CD14-positive monocyte (primary cell): Measurements from ENCODE around the gene C17orf67. TPM values are rescaled to one million over a fixed set of nuclear protein-coding genes. Genes with fewer than 3 reads are reported as not detected.

Experiments used
- DNase-seq, 3 donors: peaks; one replicate each; pipeline ENCODE4 v3.0.0-alpha.2; 2011 to 2022
- H2AFZ ChIP-seq: 2 replicates; pipeline ENCODE4 v1.6.0; 2012; ENCODE audit warnings: mild to moderate bottlenecking, low read depth, low read length, inconsistent platforms; ENCODE audit not compliant: insufficient read depth, poor library complexity, severe bottlenecking
- H3K27ac ChIP-seq, 2 donors: 1 replicate in 1 of 2; 2 replicates in 1 of 2; pipeline ENCODE4 v1.5.1; 2012 to 2013; ENCODE audit warnings: low read length in 2 of 2, control low read depth in 1 of 2, inconsistent platforms in 1 of 2, low read depth in 1 of 2, mild to moderate bottlenecking in 1 of 2
- H3K27me3 ChIP-seq, 2 donors: one replicate each; pipeline versions ENCODE4 v1.6.0 to v1.6.1; 2011 to 2013; ENCODE audit warnings: low read length in 2 of 2; ENCODE audit not compliant: control insufficient read depth in 2 of 2, insufficient read depth in 2 of 2
- H3K36me3 ChIP-seq, 2 donors: replicated peaks in 1 of 2; 1 replicate in 1 of 2; 2 replicates in 1 of 2; pipeline versions ENCODE4 v1.5.1 to v1.6.1; 2012 to 2013; ENCODE audit warnings: low read length in 2 of 2, control low read depth in 1 of 2, inconsistent platforms in 1 of 2, mild to moderate bottlenecking in 1 of 2; ENCODE audit not compliant: insufficient read depth in 2 of 2, control insufficient read depth in 1 of 2
- H3K4me1 ChIP-seq, 2 donors: 1 replicate in 1 of 2; 2 replicates in 1 of 2; pipeline versions ENCODE4 v1.5.1 to v1.6.1; 2012 to 2013; ENCODE audit warnings: low read length in 2 of 2, control low read depth in 1 of 2, inconsistent platforms in 1 of 2, mild to moderate bottlenecking in 1 of 2, moderate library complexity in 1 of 2; ENCODE audit not compliant: insufficient read depth in 2 of 2, control insufficient read depth in 1 of 2
- H3K4me2 ChIP-seq: replicated peaks from 2 replicates; pipeline ENCODE3; 2012; ENCODE audit warnings: low read length, moderate library complexity, mild to moderate bottlenecking; ENCODE audit not compliant: poor library complexity, severe bottlenecking; ENCODE audit errors: extremely low read depth
- H3K4me3 ChIP-seq, 3 experiments: fragments of 200-600 bp in 1 of 3; sonication (generic) in 1 of 3; replicated peaks in 1 of 3; 1 replicate in 2 of 3; 2 replicates in 1 of 3; pipeline ENCODE4 v1.5.1; 2011 to 2013; ENCODE audit warnings: low read length in 3 of 3, mild to moderate bottlenecking in 3 of 3, control low read depth in 2 of 3, low read depth in 2 of 3, inconsistent platforms in 1 of 3, moderate library complexity in 1 of 3
- H3K79me2 ChIP-seq: 2 replicates; pipeline ENCODE4 v1.6.0; 2012; ENCODE audit warnings: mild to moderate bottlenecking, control low read depth, inconsistent platforms, low read length, moderate library complexity; ENCODE audit not compliant: insufficient read depth
- H3K9ac ChIP-seq: 2 replicates; pipeline ENCODE4 v1.6.0; 2017; ENCODE audit warnings: low read length, mild to moderate bottlenecking; ENCODE audit not compliant: insufficient read depth, poor library complexity, severe bottlenecking
- H3K9me3 ChIP-seq, 2 donors: replicated peaks in 1 of 2; 1 replicate in 1 of 2; 2 replicates in 1 of 2; pipeline versions ENCODE4 v1.5.1 to v1.6.1; 2012 to 2013; ENCODE audit warnings: low read length in 2 of 2, control low read depth in 1 of 2; ENCODE audit not compliant: control insufficient read depth in 1 of 2, insufficient read depth in 1 of 2
- H4K20me1 ChIP-seq: 2 replicates; pipeline ENCODE4 v1.6.0; 2012; ENCODE audit warnings: mild to moderate bottlenecking, low read length, control low read depth, moderate library complexity; ENCODE audit not compliant: insufficient read depth
- H3K27ac Mint-ChIP-seq, 7 donors: one replicate each; pipeline ENCODE4 v1.8.0; 2020; ENCODE audit warnings: mild to moderate bottlenecking in 7 of 7, mixed read lengths in 7 of 7, moderate library complexity in 6 of 7, inconsistent platforms in 2 of 7
- H3K27me3 Mint-ChIP-seq, 3 donors: one replicate each; pipeline ENCODE4 v1.8.0; 2021 to 2022; ENCODE audit warnings: low read depth in 3 of 3, mild to moderate bottlenecking in 3 of 3, mixed read lengths in 3 of 3, moderate library complexity in 3 of 3, inconsistent platforms in 1 of 3
- H3K36me3 Mint-ChIP-seq, 2 donors: one replicate each; pipeline ENCODE4 v1.8.0; 2020; ENCODE audit warnings: mixed read lengths in 2 of 2, inconsistent platforms in 1 of 2, mild to moderate bottlenecking in 1 of 2
- H3K4me1 Mint-ChIP-seq: one replicate; pipeline ENCODE4 v1.8.0; 2020; ENCODE audit warnings: mild to moderate bottlenecking, mixed read lengths
- H3K4me3 Mint-ChIP-seq, 2 donors: one replicate each; pipeline ENCODE4 v1.8.0; 2020; ENCODE audit warnings: mild to moderate bottlenecking in 2 of 2, mixed read lengths in 2 of 2, moderate library complexity in 1 of 2
- H3K9me3 Mint-ChIP-seq, 7 donors: one replicate each; pipeline ENCODE4 v1.8.0; 2020 to 2022; ENCODE audit warnings: mixed read lengths in 7 of 7, mild to moderate bottlenecking in 6 of 7, moderate library complexity in 6 of 7, inconsistent platforms in 2 of 7
- CTCF ChIP-seq: fragments of 200-600 bp; IDR thresholded peaks from one replicate; pipeline ENCODE4 v1.8.0; 2022; ENCODE audit warnings: antibody characterized with exemption, mild to moderate bottlenecking
- WGBS: methylation state at CpG from one replicate; pipeline ENCODE4 v1.1.5; 2013; ENCODE audit warnings: missing lambda C conversion rate; ENCODE audit not compliant: insufficient coverage; 5-methylcytosine and 5-hydroxymethylcytosine counted together
- intact Hi-C, 2 donors: fragments of 100-400 bp; cut with micrococcal nuclease; formaldehyde crosslinking; loops; one replicate each; pipeline versions ENCODE4 v1.15.0 to v1.15.1; 2023
- polyA plus RNA-seq, 3 donors: library from polyadenylated mRNA; depleted of rRNA in 1 of 3; unstranded in 2 of 3; stranded (reverse) in 1 of 3; fragments of 300-500 nt in 2 of 3; fragments of >200 nt in 1 of 3; fragmentation: Illumina TruSeq in 2 of 3; gene quantifications; 1 replicate in 2 of 3; 2 replicates in 1 of 3; pipeline ENCODE4 v1.2.3, GENCODE V29; 2012 to 2021

The C17orf67 gene
- polyA plus RNA-seq, 3 donors, result 0.56 to 0.57 (median 0.56) TPM

DNA sequence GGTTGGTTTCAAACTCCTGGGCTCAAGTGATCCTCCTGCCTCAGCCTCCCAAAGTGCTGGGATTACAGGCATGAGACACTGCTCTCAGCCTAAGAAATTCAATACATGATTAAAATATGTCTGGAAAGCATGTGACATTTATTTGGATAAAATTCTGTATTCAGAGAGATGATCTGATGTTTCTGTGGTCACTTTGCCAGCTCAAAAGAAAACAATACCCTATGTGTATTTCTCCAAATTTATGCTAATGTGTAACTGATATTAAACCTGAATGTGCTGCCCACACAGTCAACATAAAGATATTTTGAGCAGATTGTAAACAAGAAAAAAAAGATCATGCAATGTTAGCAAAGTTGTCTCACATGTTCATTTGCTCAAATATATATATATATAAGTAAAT lies 16.7 kb downstream of the C17orf67 start:
- peaks cover 13% of the 10 kb centered on the region for H3K4me1 Mint-ChIP-seq
- no peak overlapping the region for H3K27ac ChIP-seq
- no peak for TF ChIP-seq CTCF
- H3K4me2 ChIP-seq, result no peak overlapping the region
- H4K20me1 ChIP-seq, result no peaks in the 10 kb centered on the region
- H2AFZ ChIP-seq, result no peak overlapping the region
- H3K36me3 Mint-ChIP-seq, result no peaks in the 10 kb centered on the region
- H3K9ac ChIP-seq, result no peak overlapping the region
- no peaks in the 10 kb centered on the region for H3K9me3 ChIP-seq
- no peak overlapping the region for H3K4me3 Mint-ChIP-seq
- no peaks in the 10 kb centered on the region for H3K9me3 Mint-ChIP-seq
- H3K4me3 ChIP-seq, result no peak overlapping the region
- H3K4me1 ChIP-seq, result peaks cover 6 to 7% of the 10 kb centered on the region in 2 donors
- H3K36me3 ChIP-seq, result no peaks in the 10 kb centered on the region
- H3K79me2 ChIP-seq, result no peaks in the 10 kb centered on the region
- intact Hi-C loops, result loop anchor here (5.0 kb wide), 2 partner anchors 125 to 145 kb away; partner anchors contain the start of gene COIL (in 1 of the 2)
- no peak for DNase-seq
- no peaks in the 10 kb centered on the region for H3K27me3 ChIP-seq
- H3K27ac Mint-ChIP-seq, result no peak overlapping the region
- peaks cover 0 to 11% (median 6%) of the 10 kb centered on the region in 3 donors for H3K27me3 Mint-ChIP-seq

- intact Hi-C loops, result loop anchor here (5.0 kb wide), 2 partner anchors 127 to 147 kb away; partner anchors contain the start of gene COIL (in 1 of the 2)
- no peaks in the 10 kb centered on the region for H3K36me3 Mint-ChIP-seq
- DNase-seq, result no peak
- no peak overlapping the region for H3K27ac Mint-ChIP-seq
- no peaks in the 10 kb centered on the region for H3K79me2 ChIP-seq
- H3K4me3 ChIP-seq, result no peak overlapping the region
- H3K36me3 ChIP-seq, result no peaks in the 10 kb centered on the region
- no peaks in the 10 kb centered on the region for H3K27me3 ChIP-seq
- no peak overlapping the region for H3K4me3 Mint-ChIP-seq
- WGBS, result 86% methylated on average over 5 of the region's 6 CpGs
- H2AFZ ChIP-seq, result no peak overlapping the region
- peaks cover 0 to 11% (median 6%) of the 10 kb centered on the region in 3 donors for H3K27me3 Mint-ChIP-seq
- no peaks in the 10 kb centered on the region for H3K9me3 Mint-ChIP-seq
- TF ChIP-seq CTCF, result no peak
- peaks cover 6 to 7% of the 10 kb centered on the region in 2 donors for H3K4me1 ChIP-seq
- H4K20me1 ChIP-seq, result no peaks in the 10 kb centered on the region
- H3K27ac ChIP-seq, result no peak overlapping the region
- H3K9ac ChIP-seq, result no peak overlapping the region
- no peaks in the 10 kb centered on the region for H3K9me3 ChIP-seq
- no peak overlapping the region for H3K4me2 ChIP-seq
- peaks cover 14% of the 10 kb centered on the region for H3K4me1 Mint-ChIP-seq
These were observed 18.0 kb downstream of the C17orf67 start for GRCh38 chr17:56815711-56816110.
